Breast epithelium (tissue), 3 donors: ENCODE results near the gene SLC8B1.

Experiments used
- POLR2A ChIP-seq: fragments of 450-650 bp; IDR thresholded peaks from one replicate; pipeline ENCODE4 v1.6.1; 2016; ENCODE audit warnings: antibody characterized with exemption, mild to moderate bottlenecking, moderate library complexity
- POLR2AphosphoS5 ChIP-seq, 3 donors: sonication (generic); formaldehyde crosslinking; IDR thresholded peaks; one replicate each; pipeline ENCODE4 v1.6.1; 2017; ENCODE audit warnings: antibody characterized with exemption in 3 of 3
- TF ChIP-seq, protein P1 (sequence below), 3 donors: fragments of 450-650 bp; IDR thresholded peaks; one replicate each; pipeline ENCODE4 v1.5.1; 2016 to 2017; ENCODE audit warnings: antibody characterized with exemption in 3 of 3, mild to moderate bottlenecking in 3 of 3, moderate library complexity in 3 of 3

DNA sequence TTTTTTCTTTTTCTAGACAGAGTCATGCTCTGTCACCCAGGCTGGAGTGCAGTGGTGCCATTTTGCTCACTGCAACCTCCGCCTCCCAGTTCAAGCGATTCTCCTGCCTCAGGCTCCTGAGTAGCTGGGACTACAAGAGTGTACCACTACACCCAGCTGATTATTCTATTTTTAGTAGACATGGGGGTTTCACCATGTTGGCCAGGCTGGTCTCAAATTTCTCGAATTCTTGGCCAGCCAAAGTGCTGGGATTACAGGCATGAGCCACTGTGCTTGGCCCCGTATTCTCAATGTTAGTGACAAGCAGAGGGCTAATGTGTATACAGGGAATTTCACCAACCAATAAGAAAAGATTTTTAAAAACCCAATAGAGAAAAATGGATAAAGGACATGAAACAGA lies 31.9 kb upstream of the SLC8B1 start:
- TF ChIP-seq, protein P1, sequence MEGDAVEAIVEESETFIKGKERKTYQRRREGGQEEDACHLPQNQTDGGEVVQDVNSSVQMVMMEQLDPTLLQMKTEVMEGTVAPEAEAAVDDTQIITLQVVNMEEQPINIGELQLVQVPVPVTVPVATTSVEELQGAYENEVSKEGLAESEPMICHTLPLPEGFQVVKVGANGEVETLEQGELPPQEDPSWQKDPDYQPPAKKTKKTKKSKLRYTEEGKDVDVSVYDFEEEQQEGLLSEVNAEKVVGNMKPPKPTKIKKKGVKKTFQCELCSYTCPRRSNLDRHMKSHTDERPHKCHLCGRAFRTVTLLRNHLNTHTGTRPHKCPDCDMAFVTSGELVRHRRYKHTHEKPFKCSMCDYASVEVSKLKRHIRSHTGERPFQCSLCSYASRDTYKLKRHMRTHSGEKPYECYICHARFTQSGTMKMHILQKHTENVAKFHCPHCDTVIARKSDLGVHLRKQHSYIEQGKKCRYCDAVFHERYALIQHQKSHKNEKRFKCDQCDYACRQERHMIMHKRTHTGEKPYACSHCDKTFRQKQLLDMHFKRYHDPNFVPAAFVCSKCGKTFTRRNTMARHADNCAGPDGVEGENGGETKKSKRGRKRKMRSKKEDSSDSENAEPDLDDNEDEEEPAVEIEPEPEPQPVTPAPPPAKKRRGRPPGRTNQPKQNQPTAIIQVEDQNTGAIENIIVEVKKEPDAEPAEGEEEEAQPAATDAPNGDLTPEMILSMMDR (IDR thresholded peaks at IDR 0.05) = no peak
- no peak for TF ChIP-seq POLR2AphosphoS5 (IDR thresholded peaks at IDR 0.05)
- TF ChIP-seq POLR2A = no peak
